Hematopoietic multipotent progenitor cell treated with erythropoietin and hydrocortisone succinate and interleukin-3 and kit ligand, for 15 days (in vitro differentiated cells): Measurements from ENCODE around the gene XPO4.
"Not testable (repeated sequence)": the region's sequence is repeated elsewhere in the genome, so short reads cannot be mapped to it uniquely, and the experiment has no call there.

Source experiments
- DNase-seq: peaks from one replicate; pipeline ENCODE4 v3.0.0-alpha.2; 2015; ENCODE audit warnings: low spot score

XPO4 gene

DNA sequence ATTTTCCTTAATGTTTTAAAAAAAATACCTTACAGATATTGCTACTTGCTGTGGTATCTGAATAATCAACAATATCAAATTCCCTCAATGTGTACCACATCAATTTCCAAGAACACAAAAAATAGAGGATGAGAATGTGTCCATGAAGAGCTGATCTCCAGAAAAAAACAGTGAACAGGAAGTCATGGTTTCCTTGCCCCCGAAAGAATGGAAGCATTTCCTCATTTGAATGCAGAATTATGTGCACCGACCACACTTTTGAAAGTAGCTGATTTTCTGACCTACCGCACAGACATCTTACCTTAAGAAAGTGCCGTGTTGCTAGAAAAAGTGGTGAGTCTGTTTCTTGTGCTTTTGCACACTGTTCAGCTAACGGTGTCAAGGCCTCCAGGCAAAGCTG lies 115.4 kb downstream of the XPO4 start:
- DNase-seq = no peak

DNA sequence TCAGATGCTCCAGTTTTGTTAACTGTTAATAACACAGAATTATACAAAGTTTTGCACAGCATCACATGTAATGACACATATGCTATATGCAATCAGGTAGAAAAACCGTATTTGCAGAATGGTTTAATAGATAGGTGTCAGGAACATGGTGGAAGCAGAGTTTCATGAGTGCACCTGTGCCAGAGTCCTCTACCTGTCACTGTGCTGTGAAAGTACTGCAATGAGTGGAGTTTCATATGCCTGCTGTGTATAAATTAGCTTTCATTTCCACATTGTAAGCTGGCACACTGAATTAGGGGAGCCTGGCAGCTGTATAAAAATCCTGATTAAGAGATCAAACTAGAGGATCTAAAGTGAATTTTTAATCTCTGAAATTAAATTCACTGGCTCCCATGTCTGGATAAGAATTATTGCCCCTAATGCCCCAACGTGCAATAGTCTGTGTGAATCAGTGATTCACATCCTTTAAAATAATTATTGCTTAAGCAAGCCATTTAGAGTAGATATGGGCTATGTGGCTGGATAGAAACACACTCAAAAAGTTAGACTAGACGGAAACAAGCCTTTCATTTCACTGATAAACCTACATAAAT lies 120.3 kb downstream of the XPO4 start:
- DNase-seq = no peak

DNA sequence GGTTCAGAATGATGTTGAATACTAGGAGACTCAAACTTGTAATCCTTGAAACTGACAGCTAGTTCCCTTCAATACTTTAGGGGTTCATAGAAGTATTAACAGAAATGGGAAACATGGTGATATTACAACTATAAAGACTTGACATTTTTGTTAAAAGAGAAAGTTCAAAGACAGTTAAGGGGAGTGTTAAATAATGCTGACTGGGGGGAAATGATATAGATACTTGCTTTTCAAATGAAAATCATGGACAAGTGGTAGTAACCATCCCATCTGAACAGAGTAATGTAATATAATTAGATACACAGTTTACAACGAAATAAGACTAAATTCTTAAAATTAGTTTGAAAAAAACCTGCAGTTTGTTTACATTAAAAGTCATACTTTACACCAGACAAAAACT lies 122.2 kb downstream of the XPO4 start:
- no peak for DNase-seq

DNA sequence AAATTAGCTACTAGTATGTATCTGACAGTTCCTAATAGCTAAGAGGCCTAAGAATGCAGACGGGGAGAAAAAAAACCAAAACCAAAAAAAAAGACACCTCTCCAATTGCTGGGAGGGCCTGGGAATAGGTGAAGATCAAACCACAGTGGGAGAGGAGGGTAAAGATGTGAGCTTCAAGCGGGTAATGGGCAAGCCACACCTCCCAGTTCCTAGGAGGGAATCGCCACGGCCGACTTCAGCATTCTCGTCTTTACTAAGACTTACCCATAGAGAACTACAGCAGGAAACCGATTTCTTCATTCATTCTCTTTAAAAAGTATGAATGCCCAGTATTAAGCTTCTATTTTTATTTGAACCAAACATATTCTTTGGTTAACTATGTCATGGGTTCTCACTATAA lies 123.1 kb downstream of the XPO4 start:
- DNase-seq = no peak

DNA sequence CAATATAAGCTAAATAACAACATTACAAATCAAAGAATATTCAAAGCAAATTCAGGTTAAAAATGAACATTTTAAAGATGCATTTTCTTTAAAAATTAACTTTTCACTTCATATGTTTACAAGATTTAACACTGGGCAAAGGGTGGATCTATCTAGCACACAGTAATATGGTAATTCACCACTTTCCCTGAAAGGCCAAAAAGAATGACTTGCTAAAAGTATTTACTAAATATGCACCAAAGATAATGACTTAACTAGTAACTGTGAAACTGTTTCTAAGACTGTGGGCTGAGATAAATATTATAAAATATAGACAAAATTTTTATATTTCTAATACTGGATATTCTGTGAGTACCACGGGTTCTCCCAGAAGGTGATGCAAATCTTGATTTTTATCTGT lies 124.2 kb downstream of the XPO4 start:
- DNase-seq = peak; percentile 90

DNA sequence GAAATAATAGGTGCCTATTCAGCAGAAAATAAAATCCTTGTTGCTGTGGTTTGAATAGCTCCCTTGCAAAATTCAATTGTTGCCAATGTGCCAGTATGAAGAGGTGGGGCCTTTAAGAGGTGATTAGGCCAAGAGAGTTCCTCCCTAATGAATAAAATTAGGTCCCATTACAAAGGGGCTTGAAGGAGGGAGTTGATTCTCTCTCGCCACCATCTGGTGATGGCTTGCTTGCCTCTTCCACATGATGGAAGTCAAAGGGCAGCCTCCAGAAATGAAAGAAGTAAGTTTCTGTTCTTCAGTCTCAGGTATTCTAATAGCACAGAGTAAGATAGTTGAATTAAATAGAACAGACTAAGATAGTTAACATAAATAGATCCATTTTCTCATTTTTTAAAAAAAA lies 125.8 kb downstream of the XPO4 start:
- peak; percentile 32 for DNase-seq

DNA sequence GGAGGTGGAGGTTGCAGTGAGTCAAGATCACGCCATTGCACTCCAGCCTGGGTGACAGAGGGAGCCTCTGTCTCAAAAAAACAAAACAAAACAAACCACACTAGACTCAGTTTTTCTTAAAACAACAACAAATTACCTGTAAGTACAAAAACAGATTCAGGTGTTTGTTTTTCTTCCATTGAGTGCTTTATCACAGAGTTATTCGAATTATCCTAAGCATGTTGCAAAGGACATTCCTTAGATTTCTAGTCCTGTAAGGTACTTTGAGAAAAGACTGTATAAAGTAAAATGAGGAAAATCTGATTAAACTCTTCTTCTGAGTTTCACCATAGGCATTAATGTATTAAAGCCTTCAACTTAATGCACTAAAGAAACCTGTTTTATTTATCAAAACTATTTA lies 126.6 kb downstream of the XPO4 start:
- no peak for DNase-seq

DNA sequence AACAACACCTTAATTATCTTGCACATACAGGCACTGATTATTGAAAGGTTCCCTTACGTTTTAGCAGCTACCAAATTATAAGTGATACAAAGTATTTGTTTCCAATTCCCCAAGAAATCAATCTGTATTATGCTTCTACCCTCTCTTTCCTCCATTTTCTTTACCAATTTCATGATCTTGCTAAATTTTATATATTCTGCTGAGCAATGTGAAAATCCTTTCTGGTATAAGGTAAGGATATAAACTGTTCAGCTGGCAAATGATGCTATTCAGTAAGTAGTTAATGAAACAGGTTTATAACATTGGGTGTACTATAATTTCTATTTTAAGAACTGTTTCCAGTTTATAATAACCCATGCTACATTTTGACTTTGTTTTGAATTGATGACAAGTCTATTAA lies 127.8 kb downstream of the XPO4 start:
- no peak for DNase-seq

DNA sequence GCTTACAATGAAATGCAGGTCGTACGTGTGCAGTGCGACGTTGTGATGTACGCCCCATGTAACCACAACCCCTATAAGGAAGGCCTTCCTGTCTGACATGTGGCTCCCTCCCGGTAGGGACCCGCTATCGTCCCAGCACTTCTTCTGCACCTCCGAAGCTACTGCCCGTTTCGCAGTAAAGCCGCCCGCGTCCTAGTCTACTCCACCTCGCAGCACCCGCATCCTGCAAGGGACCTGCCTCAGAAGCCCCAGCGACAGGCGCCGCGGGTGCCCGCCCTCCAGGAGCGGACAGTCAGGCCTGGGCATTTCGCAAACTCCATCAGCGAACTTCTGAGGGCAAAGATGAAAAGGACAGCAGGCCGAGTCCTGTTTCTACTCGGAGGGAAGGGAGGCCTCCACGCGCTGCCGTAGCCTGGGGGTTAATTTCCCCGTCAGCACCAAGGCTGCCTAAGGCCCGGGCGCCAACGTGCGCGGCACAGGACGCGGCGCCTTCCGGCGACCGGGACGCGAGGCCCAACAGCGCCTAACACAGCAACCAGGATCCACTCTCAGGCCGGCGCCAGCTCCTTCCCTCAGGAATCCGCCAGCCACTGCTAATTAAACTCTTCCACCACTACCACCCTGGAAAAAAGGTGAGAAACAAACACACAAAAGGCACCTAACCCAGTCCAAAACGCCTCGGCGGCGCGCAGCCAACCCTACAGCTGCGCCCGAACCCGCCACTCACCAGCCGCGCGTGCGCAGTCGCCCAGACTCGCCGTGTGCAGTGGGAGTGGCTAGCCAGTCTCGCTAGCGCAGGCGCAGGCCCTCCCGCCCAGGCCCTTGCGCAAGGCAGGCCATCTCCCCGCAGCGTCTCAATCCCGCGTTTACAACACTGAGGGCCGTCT lies 129.1 kb downstream of the XPO4 start, which contains the start of gene EEF1AKMT1:
Gene EEF1AKMT1 (minus strand): TSS at position 768 of the 887 bp plus-strand sequence. CDS start 16,363 bp downstream, outside the sequence.
- DNase-seq = peak; percentile 96

DNA sequence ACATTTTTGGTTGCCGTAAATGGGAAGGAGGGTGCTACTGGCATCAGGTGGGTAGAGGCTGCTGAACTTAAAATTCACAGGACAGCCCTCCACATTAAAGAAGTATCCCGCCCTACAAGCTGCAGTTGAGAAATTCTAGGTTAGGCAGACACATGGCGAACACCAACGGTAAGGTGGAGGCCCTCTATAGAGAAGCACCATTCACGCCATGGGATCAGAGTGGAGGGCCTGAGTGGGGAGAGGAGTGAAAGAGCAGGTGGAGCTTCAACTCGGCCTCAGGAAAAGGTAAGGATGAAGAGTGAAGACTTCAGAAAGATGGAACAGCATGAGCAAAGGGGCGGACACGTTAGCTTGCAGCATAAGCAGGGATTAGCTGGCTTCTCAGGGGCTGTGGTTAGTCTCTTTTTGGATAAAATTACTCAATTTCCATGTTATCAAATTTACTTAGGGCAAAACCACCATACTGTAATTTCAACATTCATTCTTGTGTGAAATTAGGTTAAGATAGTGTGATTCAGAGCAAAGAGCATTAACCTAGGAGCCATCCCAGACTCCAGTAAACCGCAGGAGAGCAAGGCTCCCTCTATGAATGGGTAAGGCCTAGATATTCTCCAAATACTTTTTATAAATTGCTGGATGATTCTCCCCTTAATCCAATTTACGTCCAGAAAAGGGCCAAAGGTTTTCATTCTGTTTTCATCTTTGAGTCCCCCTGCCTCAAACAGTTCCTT lies 130.0 kb downstream of the XPO4 start:
- DNase-seq = no peak

DNA sequence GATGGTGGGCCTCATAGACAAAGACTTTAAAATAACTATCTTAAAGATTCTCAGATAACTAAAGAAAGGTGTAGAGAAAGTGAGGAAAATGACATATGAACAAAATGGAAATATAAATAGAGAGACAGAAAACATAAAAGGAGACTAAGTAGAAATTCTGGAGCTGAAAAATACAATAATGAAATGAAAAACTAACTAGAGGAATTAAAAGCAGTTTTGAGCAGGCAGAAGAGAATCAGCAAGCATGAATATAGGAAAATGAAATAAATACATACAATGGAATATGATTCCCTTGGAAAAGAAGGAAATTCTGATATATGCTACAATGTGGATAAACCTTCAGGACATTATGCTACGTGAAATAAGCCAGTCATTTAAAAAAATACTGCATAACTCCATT lies 132.7 kb downstream of the XPO4 start:
- no peak for DNase-seq

DNA sequence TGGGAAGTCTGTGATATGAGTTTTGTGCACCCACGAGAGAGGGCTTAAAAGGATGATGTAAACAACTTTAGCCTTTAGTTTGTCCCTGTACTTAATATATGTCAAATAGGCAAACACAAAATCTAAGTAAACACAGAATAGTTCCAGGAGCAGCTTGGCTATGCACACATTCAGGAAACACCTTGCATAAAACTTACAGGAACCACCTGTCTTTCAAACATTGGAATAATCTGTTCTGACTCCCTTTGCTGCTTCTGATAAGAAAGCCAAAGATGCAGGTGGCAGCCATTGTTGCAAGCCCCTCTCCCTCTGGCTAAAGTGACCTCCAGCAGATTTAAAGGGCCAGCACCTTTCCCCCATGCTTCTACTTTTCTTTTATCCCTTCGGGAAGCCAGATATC lies 133.5 kb downstream of the XPO4 start:
- DNase-seq = no peak

DNA sequence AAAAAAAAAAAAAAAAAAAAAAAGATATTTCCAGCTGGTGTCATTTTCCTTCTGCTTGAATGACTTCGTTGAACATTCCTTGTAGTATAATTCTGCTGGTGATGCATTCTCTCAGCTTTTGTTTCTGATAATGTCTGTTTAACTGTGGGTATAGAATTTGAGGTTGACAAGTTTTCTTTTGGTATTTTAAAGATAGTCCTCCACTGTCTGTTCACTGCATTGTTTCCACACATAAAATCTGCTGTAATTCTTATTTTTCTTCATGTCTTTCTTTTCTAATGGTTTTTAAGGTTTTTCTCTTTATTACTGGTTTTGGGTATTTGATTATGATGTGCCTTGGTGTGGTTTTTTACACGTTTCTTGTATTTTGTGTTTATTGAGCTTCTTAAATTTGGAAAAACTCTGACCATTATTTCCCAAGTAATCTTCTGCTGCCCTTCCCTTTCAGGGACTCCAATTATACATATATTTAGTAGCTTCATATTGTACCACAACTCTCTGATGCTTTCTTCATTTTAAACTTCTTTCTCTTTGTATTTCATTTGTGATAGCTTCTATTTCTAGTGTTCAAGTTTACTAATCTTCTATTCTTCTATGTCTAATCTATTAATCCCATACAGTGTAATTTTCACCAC lies 135.1 kb downstream of the XPO4 start:
- DNase-seq = no peak

DNA sequence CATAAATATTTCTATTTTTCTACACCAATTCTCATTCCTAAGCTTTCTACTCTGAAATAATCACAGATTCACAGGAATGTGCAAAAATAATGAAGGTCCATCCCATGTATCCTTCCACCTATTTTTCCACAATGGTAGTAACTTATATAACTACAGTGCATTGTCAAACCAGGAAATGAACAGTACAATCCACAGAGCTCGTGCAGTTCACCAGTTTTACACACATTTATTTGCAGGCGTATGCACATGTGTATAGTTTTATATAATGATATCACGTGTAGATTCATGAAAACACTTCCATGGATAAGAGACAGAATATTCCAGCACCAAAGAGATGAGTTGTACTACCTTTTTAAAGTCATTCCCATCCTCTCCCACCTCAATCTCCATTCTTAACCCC lies 141.7 kb downstream of the XPO4 start:
- DNase-seq = no peak

DNA sequence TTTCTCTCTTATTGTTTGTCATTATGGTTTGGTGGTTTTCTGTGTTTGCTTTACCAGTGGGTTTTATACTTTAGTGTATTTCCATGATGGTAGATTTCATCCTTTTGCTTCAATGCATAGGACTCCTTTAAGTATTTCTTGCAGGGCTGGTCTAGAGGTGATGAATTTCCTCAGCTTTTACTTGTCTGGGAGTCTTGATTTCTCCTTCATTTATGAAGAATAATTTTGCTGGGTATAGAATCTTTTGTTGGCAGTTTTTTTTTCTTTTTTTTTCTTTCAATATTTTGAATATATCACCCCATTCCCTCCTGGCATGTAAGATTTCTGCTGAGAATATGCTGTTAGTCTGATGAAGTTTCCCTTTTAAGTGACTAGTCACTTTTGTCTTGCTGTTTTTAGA lies 148.5 kb downstream of the XPO4 start:
- no peak for DNase-seq

DNA sequence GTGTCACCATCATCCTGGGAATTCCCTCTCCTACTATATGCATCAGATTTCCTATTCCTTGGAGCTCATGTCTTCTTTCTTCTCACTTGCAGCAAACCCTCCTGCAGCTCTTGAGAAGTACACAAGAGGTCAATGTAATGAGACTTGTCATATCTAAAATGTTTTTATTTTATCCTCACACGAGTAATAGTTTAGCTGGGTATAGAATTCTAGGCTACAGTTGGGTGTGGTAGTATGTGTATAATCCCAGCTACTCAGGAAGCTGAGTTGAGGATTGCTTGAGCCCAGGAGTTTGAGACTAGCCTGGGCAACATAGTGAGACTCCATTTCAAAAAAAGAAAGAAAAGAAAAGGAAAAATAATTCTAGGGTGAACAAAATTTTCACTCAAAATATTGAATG lies 153.2 kb downstream of the XPO4 start:
- DNase-seq = no peak

DNA sequence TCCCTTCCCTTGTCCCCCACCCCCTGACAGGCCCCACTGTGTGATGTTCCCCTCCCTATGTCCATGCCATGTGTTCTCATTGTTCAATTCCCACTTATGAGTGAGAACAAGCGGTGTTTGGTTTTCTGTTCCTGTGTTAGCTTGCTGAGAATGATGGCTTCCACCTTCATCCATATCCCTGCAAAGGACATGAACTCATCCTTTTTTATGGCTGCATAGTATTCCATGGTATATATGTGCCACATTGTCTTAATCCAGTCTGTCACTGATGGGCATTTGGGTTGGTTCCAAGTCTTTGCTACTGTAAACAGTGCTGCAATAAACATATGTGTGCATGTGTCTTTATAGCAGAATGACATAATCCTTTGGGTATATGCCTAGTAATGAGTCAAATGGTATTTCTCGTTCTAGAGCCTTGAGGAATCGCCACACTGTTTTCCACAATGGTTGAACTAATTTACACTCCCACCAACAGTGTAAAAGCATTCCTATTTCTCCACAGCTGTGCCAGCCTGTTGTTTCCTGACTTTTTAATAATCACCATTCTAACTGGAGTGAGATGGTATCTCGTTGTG lies 158.6 kb downstream of the XPO4 start:
- DNase-seq = not testable (repeated sequence)

DNA sequence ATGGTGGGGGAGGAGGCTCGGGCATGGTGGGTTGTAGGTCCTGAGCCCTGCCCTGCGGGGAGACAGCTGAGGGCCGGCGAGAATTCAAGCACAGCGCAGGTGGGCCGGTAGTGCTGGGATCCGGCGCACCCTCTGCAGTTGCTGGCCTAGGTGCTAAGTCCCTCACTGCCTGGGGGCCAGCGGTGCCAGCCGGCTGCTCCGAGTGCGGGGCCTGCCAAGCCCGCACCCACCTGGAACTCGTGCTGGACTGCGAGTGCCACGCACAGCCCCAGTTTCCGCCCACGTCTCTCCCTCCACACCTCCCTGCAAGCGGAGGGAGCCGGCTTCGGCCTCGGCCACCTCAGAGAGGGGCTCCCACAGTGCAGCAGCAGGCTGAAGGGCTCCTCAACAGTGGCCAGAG lies 162.5 kb downstream of the XPO4 start:
- DNase-seq = no peak

DNA sequence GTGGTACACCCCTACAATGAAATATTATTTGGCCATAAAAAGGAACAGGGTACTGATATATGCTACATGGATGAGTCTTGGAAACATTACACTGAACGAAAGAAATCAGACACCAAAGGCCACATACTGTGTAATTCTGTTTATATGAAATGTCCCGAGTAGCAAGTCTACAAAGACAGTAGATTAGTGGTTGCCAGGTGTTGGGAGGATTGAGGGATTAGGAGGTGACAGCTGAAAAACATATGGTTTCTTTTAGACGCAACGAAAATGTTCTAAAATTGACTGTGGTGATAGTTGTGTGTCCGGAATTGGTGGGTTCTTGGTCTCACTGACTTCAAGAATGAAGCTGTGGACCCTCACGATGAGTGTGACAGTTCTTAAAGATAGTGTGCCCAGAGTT lies 163.9 kb downstream of the XPO4 start:
- DNase-seq = no peak

DNA sequence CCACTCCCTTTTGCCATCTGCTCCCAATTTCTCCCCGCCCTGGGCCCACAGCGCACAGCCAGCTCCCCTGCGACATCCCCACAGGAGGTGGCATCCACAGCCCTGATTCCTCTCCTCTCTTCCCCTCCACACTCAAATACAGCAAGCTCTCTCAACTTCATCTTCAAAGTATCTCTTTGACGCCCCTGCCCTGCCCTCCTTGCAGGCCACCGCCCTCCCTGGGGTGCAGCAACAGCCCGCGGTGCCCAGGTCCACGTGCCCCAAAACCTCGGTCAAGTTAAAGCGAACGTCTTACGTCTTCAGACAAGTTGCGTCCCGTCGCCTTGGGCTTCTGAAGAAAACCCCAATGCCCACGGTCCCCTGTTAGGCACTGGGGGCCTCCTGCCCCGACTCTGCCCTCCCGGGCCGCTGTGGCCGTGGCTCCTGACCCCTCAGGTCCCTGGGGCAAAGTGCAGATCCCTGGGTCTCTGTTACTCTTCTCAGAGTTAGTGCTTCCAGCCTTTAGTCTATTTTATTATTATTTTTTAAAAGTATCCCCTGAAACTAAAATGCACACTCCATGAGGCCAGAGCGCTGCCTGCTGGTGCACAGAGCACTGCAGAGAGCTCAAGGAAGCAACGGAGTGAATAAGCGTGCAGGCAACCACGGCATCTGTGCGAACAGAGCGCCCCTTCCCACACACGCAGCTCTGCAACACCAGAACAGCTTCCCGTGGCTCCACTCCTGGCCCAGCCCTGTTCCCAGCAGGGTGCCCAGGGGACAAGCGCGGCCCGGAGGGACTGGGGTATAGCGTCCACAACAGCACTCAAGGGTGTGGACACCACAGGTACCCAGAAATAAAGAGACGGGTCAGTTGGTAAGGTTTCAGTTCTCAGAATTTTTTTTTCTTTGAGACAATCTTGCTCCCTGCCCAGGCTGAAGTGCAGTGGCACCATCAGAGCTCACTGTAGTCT lies 172.6 kb downstream of the XPO4 start:
- DNase-seq = no peak
